Nephron (organoid): ENCODE measurements around the gene WIPF1.

ENCODE experiments used
- H3K27ac Mint-ChIP-seq, 3 experiments: 2 replicates each; pipeline ENCODE4 v1.8.0; 2020; ENCODE audit warnings: mixed read lengths in 3 of 3, mild to moderate bottlenecking in 2 of 3, moderate library complexity in 1 of 3
- H3K27me3 Mint-ChIP-seq: 2 replicates; pipeline ENCODE4 v1.8.0; 2021; ENCODE audit warnings: low read depth, mild to moderate bottlenecking, moderate library complexity, mixed read lengths
- H3K36me3 Mint-ChIP-seq: 2 replicates; pipeline ENCODE4 v1.8.0; 2020; ENCODE audit warnings: low read depth, mixed read lengths
- H3K4me1 Mint-ChIP-seq: 2 replicates; pipeline ENCODE4 v1.8.0; 2020; ENCODE audit warnings: mixed read lengths
- H3K4me3 Mint-ChIP-seq, 3 experiments: 2 replicates each; pipeline ENCODE4 v1.8.0; 2020; ENCODE audit warnings: mild to moderate bottlenecking in 3 of 3, mixed read lengths in 3 of 3, moderate library complexity in 2 of 3
- H3K9me3 Mint-ChIP-seq: 2 replicates; pipeline ENCODE4 v1.8.0; 2020; ENCODE audit warnings: mixed read lengths
- TF ChIP-seq, protein P1 (sequence below), 3 experiments: fragments of 200-600 bp; sonication (generic); IDR thresholded peaks; one replicate each; pipeline ENCODE4 v1.5.0; 2021; ENCODE audit warnings: antibody characterized with exemption in 3 of 3; ENCODE audit not compliant: unreplicated experiment in 3 of 3

Gene WIPF1

DNA sequence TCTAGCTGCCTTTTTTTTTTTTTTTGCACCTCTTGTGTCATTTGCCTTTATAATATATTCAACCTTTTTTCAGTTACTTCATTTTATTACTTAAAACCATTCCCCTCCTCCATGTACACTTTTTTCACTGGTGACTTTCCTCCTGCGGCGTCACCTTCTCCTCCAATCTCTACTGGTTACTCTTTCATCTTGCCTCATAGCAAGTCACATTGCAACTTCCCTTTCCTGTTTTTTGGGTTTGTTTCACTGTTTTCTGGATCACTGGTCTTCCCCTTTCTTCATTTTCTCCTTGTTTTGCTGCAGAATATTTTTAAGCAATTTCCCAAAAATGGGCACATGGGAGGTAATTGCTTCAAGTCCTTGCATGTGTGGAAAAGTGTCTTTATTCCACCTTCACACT is 73.1 kb downstream of the WIPF1 start:
- Mint-ChIP-seq H3K27me3 (peaks cover 4% of the 10 kb centered on the region), H3K9me3 (peaks cover 13% of the 10 kb centered on the region), H3K27ac (no peak overlapping the region), H3K36me3 (no peaks in the 10 kb centered on the region), H3K4me1 (no peaks in the 10 kb centered on the region), H3K4me3 (no peak overlapping the region)
- TF ChIP-seq, protein P1, sequence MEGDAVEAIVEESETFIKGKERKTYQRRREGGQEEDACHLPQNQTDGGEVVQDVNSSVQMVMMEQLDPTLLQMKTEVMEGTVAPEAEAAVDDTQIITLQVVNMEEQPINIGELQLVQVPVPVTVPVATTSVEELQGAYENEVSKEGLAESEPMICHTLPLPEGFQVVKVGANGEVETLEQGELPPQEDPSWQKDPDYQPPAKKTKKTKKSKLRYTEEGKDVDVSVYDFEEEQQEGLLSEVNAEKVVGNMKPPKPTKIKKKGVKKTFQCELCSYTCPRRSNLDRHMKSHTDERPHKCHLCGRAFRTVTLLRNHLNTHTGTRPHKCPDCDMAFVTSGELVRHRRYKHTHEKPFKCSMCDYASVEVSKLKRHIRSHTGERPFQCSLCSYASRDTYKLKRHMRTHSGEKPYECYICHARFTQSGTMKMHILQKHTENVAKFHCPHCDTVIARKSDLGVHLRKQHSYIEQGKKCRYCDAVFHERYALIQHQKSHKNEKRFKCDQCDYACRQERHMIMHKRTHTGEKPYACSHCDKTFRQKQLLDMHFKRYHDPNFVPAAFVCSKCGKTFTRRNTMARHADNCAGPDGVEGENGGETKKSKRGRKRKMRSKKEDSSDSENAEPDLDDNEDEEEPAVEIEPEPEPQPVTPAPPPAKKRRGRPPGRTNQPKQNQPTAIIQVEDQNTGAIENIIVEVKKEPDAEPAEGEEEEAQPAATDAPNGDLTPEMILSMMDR (IDR thresholded peaks at IDR 0.05; ENCODE audit: unreplicated experiment in 3 of 3): no peak

DNA sequence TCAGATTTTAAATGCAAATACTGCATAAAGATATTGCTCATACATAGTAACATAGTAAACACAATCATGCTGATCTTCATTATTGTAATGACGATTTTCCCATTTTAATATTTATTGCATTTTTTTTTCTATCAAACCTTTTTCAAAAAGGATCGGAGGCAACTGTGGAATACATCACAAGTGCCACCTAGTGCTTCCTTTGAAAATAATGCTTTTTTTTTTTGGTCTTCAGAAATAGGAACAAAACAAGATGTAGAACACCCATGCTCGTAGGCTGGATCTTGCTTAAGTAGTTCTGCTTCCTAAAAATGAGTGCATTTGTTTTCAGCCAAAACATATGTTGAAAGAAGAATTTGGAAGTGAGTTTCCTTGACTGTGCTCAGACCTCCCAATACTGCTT is 75.1 kb downstream of the WIPF1 start:
- TF ChIP-seq, protein P1 (IDR thresholded peaks at IDR 0.05; ENCODE audit: unreplicated experiment in 3 of 3): peak; percentile 34 to 38 (median 37)
- H3K27ac Mint-ChIP-seq: no peak overlapping the region
- H3K27me3 Mint-ChIP-seq: no peaks in the 10 kb centered on the region
- no peaks in the 10 kb centered on the region for H3K36me3 Mint-ChIP-seq
- H3K4me1 Mint-ChIP-seq: no peaks in the 10 kb centered on the region
- H3K9me3 Mint-ChIP-seq: peaks cover 13% of the 10 kb centered on the region
- H3K4me3 Mint-ChIP-seq: no peak overlapping the region

- no peaks in the 10 kb centered on the region for H3K27me3 Mint-ChIP-seq
- H3K4me3 Mint-ChIP-seq: no peak overlapping the region
- peaks cover 15% of the 10 kb centered on the region for H3K9me3 Mint-ChIP-seq
These were observed 79.2 kb downstream of the WIPF1 start for GRCh38 chr2:174518395-174518794.

GRCh38 chr2:174516501-174517378 is 80.9 kb downstream of the WIPF1 start:
- H3K27ac Mint-ChIP-seq: no peak overlapping the region
- no peaks in the 10 kb centered on the region for H3K27me3 Mint-ChIP-seq
- TF ChIP-seq, protein P1 (IDR thresholded peaks at IDR 0.05; ENCODE audit: unreplicated experiment in 3 of 3): no peak
- H3K9me3 Mint-ChIP-seq: peaks cover 28% of the 10 kb centered on the region
- H3K4me1 Mint-ChIP-seq: no peaks in the 10 kb centered on the region
- peaks cover 8% of the 10 kb centered on the region for H3K36me3 Mint-ChIP-seq
- H3K4me3 Mint-ChIP-seq: no peak overlapping the region

More at GRCh38 chr2:174518395-174518794, 79.2 kb downstream of the WIPF1 start:
- H3K27ac Mint-ChIP-seq: no peak overlapping the region
- TF ChIP-seq, protein P1 (IDR thresholded peaks at IDR 0.05; ENCODE audit: unreplicated experiment in 3 of 3): no peak
- H3K4me1 Mint-ChIP-seq: no peaks in the 10 kb centered on the region
- no peaks in the 10 kb centered on the region for H3K36me3 Mint-ChIP-seq

- peaks cover 14% of the 10 kb centered on the region for H3K36me3 Mint-ChIP-seq
- no peaks in the 10 kb centered on the region for H3K4me1 Mint-ChIP-seq
- TF ChIP-seq, protein P1 (IDR thresholded peaks at IDR 0.05; ENCODE audit: unreplicated experiment in 3 of 3): no peak
- no peak overlapping the region for H3K27ac Mint-ChIP-seq
- H3K4me3 Mint-ChIP-seq: no peak overlapping the region
- peaks cover 56% of the 10 kb centered on the region for H3K9me3 Mint-ChIP-seq
- H3K27me3 Mint-ChIP-seq: peaks cover 1% of the 10 kb centered on the region
These were observed 85.3 kb downstream of the WIPF1 start for GRCh38 chr2:174512345-174512744.
